Testis (tissue), 3 donors: ENCODE results near the gene SOAT2. TPM values are rescaled to one million over a fixed set of nuclear protein-coding genes. Genes with fewer than 3 reads are reported as not detected.

Source experiments
- DNase-seq: peaks from one replicate; pipeline ENCODE4 v3.0.0-alpha.2; 2019
- H3K27ac ChIP-seq, 2 donors: fragments of 200-600 bp; sonication (generic); one replicate each; pipeline ENCODE4 v1.5.1; 2019
- H3K27me3 ChIP-seq: fragments of 200-600 bp; sonication (generic); one replicate; pipeline ENCODE4 v1.5.1; 2019
- H3K36me3 ChIP-seq: fragments of 200-600 bp; sonication (generic); one replicate; pipeline ENCODE4 v1.5.1; 2017; ENCODE audit warnings: low read depth; ENCODE audit errors: missing control alignments
- H3K4me1 ChIP-seq: fragments of 200-600 bp; sonication (generic); one replicate; pipeline ENCODE4 v1.5.1; 2019
- H3K4me3 ChIP-seq, 2 donors: fragments of 200-600 bp; sonication (generic); one replicate each; pipeline ENCODE4 v1.5.1; 2017 to 2019
- H3K9me3 ChIP-seq: fragments of 200-600 bp; sonication (generic); one replicate; pipeline ENCODE4 v1.5.1; 2017
- CTCF ChIP-seq, 3 experiments: fragments of 450-650 bp in 2 of 3; fragments of 200-600 bp in 1 of 3; sonication (generic) in 1 of 3; IDR thresholded peaks; one replicate each; pipeline ENCODE4 v1.5.1; 2016 to 2019; ENCODE audit warnings: antibody characterized with exemption in 3 of 3, mild to moderate bottlenecking in 2 of 3, moderate library complexity in 1 of 3
- POLR2A ChIP-seq: fragments of 450-650 bp; IDR thresholded peaks from one replicate; pipeline ENCODE4 v1.6.1; 2017; ENCODE audit warnings: antibody characterized with exemption, mild to moderate bottlenecking, moderate library complexity
- WGBS, 2 donors: methylation state at CpG; one replicate each; pipeline ENCODE4 v1.1.5; 2018; 5-methylcytosine and 5-hydroxymethylcytosine counted together
- intact Hi-C: fragments of 100-400 bp; cut with DNase I; formaldehyde crosslinking; loops from one replicate; pipeline ENCODE4 v1.15.1; 2023; ENCODE audit warnings: low total_unique reads
- polyA plus RNA-seq: library from polyadenylated mRNA; stranded (reverse); fragments of 350-450 nt; fragmentation: Illumina TruSeq; extraction: RNeasy Lipid Tissue Mini Kit (QIAGEN cat#74804); gene quantifications from one replicate; pipeline ENCODE4 v1.2.3, GENCODE V29; 2014; ENCODE audit warnings: low read depth, low replicate concordance; ENCODE audit not compliant: insufficient read depth
- total RNA-seq, 2 donors: library from RNA; depleted of rRNA; stranded (reverse); fragments of >200 nt; gene quantifications; one replicate each; pipeline ENCODE4 v1.2.3, GENCODE V29; 2016

The SOAT2 gene
- total and polyA plus RNA-seq, 3 donors from 2014 or later, result 0.19 to 0.25 TPM; not detected in 1

- no peak overlapping the region for H3K27ac ChIP-seq
- H3K36me3 ChIP-seq, result no peaks in the 10 kb centered on the region
- H3K27me3 ChIP-seq, result no peaks in the 10 kb centered on the region
- 94 to 97% methylated on average over 6 to 16 of the region's 16 CpGs for WGBS, 2 donors
- TF ChIP-seq POLR2A (no peak), CTCF (IDR thresholded peaks at IDR 0.05) (no peak)
- H3K4me1 ChIP-seq, result no peaks in the 10 kb centered on the region
- H3K4me3 ChIP-seq, result no peak overlapping the region
- no peak for DNase-seq
- intact Hi-C loops, result no loop called here
- H3K9me3 ChIP-seq, result no peaks in the 10 kb centered on the region
These were observed 20.5 kb downstream of the SOAT2 start for GRCh38 chr12:53123578-53124351.

- intact Hi-C loops, result no loop called here
- H3K27ac ChIP-seq, result no peak overlapping the region
- no peaks in the 10 kb centered on the region for H3K36me3 ChIP-seq
- H3K4me3 ChIP-seq, result no peak overlapping the region
- TF ChIP-seq POLR2A (no peak), CTCF (IDR thresholded peaks at IDR 0.05) (no peak)
- no peaks in the 10 kb centered on the region for H3K9me3 ChIP-seq
- H3K4me1 ChIP-seq, result no peaks in the 10 kb centered on the region
- DNase-seq, result no peak
- no peaks in the 10 kb centered on the region for H3K27me3 ChIP-seq
These were observed 21.1 kb downstream of the SOAT2 start for GRCh38 chr12:53124352-53124723.

GRCh38 chr12:53127169-53127568 is 23.9 kb downstream of the SOAT2 start:
- H3K4me1 ChIP-seq, result no peaks in the 10 kb centered on the region
- TF ChIP-seq CTCF (IDR thresholded peaks at IDR 0.05) (no peak), POLR2A (no peak)
- no peaks in the 10 kb centered on the region for H3K27me3 ChIP-seq
- H3K36me3 ChIP-seq, result no peaks in the 10 kb centered on the region
- H3K4me3 ChIP-seq, result no peak overlapping the region
- intact Hi-C loops, result no loop called here
- WGBS, 2 donors, result 55 to 79% methylated on average over 1 of the region's 1 CpG
- no peak overlapping the region for H3K27ac ChIP-seq
- DNase-seq, result no peak
- H3K9me3 ChIP-seq, result no peaks in the 10 kb centered on the region

DNA sequence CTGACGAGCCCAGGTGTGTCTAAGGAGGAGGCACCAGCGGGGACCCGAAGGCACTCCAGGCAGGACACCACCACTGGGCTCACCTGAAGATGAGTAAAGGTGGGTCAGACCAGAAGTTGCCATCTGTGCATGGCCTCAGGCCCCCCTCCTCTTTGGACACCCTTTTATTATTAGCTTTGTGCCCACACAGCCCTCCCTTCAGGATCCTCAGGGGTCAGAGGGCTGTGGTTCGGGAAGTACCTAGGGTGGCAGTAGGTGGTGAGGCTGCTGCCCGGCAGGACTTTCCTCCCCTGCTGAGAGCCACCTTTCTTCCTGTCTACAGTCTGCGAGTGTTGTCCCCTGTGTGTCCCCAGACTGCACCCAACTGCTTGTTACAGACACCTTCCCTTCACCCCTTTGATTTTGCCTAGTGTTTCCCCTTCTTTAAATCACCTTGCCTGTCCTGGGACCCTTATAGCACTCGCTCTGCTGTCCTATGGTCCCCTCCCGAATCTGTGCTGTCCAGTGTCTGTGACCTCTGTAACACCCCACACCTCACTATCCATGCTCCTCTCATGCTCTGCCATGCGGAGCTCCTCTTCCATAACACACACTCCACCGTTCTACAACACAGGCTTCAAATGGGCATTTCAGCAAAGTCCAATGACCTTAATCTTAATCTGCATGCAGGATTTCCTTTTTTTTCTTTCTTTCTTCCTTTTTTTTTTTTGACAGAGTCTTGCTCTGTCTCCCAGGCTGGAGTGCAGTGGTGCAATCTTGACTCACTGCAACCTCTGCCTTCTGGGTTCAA is 25.7 kb downstream of the SOAT2 start:
- no peaks in the 10 kb centered on the region for H3K4me1 ChIP-seq
- 89% methylated on average over 10 of the region's 10 CpGs for WGBS, 2 donors
- no peak overlapping the region for H3K27ac ChIP-seq
- no peaks in the 10 kb centered on the region for H3K9me3 ChIP-seq
- H3K27me3 ChIP-seq, result no peaks in the 10 kb centered on the region
- H3K4me3 ChIP-seq, result no peak overlapping the region
- TF ChIP-seq POLR2A (no peak), CTCF (IDR thresholded peaks at IDR 0.05) (no peak)
- H3K36me3 ChIP-seq, result no peaks in the 10 kb centered on the region
- DNase-seq, result no peak
- intact Hi-C loops, result no loop called here
